DMS53 treated with DMSO at 0.1 percent for 48 hours (cell line): ENCODE results near the gene KPNA3.
"Not testable (repeated sequence)": the region's sequence is repeated elsewhere in the genome, so short reads cannot be mapped to it uniquely, and the experiment has no call there.

ENCODE experiments used
- DNase-seq: peaks from one replicate; lab custom pipeline; 2025; ENCODE audit not compliant: unreplicated experiment; lab: John Stamatoyannopoulos, UW

The KPNA3 gene

DNA sequence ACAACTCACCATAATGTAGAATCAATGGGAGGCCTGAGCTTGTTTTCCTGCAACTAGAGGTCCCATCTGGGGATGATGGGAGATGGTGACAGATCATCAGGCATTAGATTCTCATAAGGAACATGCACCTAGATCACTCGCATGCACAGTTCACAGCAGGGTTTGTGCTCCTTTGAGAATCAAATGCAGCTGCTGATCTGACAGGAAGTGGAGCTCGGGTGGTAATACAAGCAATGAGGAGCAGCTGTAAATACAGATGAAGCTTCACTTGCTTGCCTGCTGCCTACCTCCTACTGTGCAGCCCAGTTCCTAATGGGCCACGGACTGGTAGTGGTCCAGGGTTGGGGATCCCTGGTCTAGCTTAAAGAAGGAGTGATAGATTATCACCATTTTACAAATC is 33.0 kb downstream of the KPNA3 start:
- peak; percentile 2 for DNase-seq

GRCh38 chr13:49756263-49756662 is 36.2 kb downstream of the KPNA3 start:
- DNase-seq = no peak

GRCh38 chr13:49754146-49754545 is 38.3 kb downstream of the KPNA3 start:
- DNase-seq = no peak

DNA sequence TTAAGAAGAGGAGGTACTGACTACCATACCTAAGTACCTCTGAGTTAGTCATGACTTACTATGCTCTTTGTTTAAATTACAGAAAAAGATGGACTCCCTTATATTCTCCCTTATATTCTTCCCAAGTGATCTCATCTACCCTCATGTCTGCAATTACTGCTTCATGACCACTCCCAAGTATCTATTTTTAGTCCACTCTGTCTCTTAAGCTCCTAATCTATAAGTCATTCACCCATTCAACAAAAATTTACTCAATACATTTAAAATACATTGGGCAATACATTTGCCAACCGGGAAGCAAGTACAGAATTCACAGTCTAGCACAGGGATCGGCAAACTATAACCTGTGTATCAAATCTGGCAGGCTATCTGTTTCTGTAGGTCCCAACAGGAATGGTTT is 42.6 kb downstream of the KPNA3 start:
- no peak for DNase-seq

GRCh38 chr13:49746111-49746510 is 46.4 kb downstream of the KPNA3 start:
- DNase-seq = no peak

DNA sequence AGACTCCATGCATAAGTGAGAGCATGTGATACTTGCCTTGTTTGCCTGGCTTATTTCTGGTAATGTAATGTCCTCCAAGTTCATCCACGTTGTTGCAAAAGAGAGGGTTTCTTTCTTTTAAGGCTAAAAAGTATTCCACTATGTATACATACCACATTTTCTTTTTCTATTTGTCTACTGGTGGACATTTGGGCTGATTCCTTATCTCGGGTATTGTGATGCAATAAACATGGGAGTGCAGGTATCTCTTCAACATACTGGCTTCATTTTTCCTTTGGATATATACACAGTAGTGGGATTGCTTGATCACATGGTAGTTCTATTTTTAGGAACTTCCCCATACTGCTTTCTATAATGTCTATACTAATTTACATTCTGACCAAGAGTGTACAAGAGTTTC is 51.6 kb downstream of the KPNA3 start:
- no peak for DNase-seq

DNA sequence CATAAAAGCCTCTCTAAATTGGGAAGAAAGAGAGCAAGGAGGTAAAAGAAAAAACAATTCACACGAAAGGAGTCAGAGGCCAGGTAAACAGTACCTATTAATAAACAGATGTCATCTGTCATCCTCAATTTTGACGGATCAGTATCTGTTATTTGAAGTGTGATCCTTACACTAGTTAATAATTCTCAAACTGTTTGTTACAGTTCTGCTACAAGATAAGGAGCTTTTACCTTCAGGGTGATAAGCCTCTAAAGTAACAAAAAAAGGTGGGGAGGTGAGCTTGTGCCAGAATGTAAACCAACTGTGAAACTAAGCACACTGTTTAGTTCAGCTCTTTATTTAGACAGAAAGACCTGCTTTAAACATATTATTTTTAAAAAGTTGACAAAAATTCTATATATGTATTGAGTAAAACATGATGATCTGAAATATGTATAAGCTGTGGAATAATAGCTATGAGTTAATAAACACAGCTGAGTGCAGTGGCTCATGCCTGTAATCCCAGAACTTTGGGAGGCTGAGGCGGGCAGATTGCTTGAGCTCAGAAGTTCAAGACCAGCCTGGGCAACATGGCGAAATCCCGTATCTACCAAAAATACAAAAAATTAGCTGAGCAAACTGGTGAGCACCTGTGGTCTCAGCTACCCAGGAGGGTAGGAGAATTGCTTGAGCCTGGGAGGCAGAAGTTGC is 52.8 kb downstream of the KPNA3 start:
- DNase-seq = peak; percentile 42

DNA sequence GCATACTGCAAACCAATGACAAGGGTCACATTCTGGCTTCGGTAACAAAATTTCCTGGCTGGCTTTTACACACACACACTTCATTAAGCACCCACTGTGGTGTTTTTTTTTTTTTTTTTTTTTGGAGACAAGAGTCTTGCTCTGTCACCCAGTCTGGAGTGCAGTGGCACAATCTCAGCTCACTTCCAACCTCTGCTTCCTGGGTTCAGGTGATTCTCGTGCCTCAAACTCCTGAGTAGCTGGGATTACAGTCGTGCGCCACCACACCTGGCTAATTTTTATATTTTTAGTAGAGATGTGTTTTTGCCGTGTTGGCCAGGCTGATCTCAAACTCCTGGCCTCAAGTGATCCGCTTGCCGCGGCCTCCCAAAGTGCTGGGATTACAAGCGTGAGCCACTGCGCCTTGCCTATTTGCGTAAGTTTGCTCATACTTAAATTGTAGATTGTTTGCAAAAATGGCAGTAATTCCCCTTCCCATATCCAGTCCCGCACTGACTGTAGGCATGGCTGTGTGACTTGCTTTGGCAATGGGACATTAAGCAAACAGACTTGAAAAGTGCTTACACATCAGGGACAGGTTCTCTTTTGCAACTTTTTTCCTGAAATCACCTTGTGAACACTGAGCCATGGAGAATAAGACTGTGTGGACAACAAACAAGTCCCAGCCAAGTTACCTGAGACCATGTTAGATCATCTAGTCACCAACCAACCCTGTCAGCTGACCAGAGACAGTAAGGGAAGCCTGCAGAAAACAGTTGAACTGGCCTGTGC is 59.1 kb downstream of the KPNA3 start:
- DNase-seq = no peak

DNA sequence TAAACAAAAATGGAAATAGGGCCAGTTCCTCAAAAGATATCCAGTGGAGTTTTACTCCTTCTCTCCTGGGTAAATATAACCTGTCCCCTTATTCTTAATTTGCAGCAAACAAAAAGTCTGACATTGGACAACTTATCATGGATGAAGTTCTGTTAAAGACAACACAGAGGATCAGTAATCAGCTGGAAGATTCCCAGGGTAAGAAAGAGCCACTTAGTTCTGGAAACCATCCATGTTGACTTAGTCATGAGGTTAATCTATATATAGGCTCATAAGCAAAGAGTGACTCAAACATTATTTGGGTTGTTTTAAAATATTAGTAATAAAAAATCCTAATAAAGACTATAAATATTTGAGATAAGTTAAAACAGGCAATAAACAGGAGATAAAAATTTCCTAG is 60.7 kb downstream of the KPNA3 start:
- no peak for DNase-seq

GRCh38 chr13:49716615-49717014 is 75.9 kb downstream of the KPNA3 start:
- no peak for DNase-seq

DNA sequence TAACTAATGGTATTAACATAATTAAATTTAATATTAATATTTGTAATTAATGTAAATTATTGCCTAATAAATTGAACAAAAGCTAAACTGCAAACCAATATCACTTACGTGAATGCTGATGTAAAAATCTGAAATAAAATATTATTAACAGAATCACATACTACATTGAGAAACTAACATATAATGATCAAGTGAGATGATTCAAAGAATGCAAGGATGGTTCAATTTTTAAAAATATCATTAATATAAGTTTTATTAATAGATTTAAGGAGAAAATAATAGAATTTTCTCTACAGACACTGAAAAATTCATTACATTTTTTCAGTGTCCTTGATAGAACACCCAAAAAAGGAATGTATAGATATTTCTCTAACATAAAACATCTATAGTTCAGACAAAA is 77.7 kb downstream of the KPNA3 start:
- no peak for DNase-seq

DNA sequence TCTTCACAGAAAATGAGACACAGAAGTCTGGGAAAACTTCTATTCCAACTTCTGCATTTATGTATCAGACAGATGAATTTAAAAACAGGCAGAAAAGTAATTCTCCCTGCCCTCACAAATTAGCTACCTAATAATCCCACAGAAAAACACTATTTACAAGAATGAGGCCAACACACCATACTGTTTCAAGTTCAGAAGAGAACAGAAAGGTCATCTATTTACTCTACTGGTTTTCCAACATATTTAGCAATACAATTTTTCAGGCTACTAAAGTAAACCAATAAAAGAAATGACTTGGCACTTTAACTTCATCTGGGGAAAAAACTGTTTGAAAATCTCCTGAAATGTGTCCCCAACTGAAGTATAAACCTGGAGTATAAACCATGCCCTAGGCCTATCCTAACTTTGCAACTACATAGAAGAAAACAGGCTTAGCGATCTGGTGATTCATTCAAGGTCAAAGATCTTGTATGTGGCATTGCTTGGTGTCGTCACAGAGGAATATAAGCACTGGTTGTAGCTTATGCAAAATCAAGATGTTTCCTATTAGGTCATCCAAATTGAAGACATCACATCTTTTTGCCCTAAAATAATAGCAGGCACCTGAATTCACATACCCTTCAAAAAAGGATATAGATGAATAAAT is 81.1 kb downstream of the KPNA3 start:
- DNase-seq = no peak

GRCh38 chr13:49704264-49704663 is 88.2 kb downstream of the KPNA3 start:
- DNase-seq = not testable (repeated sequence)

DNA sequence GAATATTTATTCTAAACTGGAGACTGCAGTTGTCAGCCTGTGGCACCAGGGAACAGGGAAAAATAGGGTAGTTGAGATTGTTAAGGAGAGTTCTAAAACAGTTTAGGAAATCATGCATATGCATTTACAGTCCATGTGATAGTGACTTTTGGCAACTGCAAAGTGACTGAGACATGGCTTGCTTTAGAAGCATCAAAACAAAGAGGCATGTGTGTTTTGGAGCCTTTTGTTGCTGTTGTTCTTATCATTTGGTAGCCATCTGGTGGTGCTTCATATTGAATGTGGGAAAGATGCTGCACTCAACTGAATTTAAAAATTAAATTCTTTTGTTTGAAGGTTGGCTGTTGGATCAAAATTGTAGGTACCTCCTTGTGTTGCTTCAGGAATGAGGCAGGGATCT is 91.0 kb downstream of the KPNA3 start:
- no peak for DNase-seq

DNA sequence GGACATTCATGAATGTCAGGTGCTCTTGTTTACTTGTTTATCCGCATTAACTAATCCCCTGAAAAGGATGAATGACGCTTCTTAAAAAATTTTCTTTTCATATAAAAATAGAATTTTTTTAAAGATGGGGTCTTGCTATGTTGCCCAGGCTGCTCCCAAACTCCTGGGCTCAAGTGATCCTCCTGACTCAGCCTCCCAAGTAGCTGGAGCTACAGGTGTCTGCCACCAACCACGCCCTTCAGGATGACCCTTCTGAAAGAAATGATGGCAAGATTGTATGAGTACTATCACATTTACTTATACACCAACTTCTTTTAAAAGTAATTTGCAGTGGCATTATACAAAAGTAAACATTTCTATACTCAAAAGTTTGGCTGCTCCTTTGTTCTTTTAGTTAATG is 95.0 kb downstream of the KPNA3 start:
- no peak for DNase-seq

DNA sequence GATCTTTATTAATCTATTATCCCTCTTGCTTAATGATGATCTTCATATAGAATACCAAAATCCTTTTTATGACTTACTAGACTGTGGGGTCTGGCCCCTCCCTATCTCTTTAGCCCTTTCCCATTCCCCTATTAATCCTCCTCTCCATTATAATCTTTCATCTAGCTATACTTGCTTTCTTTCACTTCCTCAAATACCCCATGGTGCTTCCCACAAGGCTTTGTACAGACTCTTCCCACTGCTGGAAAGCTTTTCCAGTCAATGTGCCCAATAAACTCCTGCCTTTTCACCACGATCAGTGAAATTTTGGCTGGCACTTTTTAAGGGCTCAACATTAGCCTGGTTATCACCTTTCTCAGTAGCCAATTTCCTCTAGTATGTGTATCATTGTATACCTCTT is 98.0 kb downstream of the KPNA3 start:
- no peak for DNase-seq

GRCh38 chr13:49693877-49694276 is 98.6 kb downstream of the KPNA3 start:
- no peak for DNase-seq

DNA sequence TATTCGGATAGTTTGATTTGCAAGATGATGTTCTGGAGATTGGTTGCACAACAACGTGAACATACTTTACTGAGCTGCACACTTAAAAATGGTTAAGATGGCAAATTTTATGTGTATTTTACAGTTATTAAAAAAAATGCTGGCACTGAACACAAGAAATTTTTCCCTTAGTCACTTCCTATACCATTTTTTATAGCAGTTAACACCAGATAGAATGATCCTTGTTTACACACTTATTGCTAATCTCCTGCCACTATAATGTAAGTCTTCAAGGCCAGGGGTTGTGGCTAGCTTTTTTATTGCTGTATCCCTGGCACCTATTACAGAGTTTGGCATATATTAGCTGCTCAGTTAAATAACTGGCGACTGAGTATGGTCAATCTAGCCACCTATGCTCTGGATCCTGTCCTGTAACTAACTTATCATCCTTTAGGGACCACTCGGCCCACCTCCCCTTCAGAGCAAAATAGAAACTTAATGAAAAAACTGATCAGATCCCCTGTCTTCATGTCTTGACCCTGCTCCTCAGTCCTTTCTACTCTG is 99.2 kb downstream of the KPNA3 start:
- DNase-seq = no peak

GRCh38 chr13:49690995-49691784 is 101.3 kb downstream of the KPNA3 start, which contains the start of gene EBPL:
Gene EBPL, minus strand, starts transcription at chr13:49691486. Its CDS starts 62 bp downstream, at chr13:49691424.
- DNase-seq = peak; percentile 82

DNA sequence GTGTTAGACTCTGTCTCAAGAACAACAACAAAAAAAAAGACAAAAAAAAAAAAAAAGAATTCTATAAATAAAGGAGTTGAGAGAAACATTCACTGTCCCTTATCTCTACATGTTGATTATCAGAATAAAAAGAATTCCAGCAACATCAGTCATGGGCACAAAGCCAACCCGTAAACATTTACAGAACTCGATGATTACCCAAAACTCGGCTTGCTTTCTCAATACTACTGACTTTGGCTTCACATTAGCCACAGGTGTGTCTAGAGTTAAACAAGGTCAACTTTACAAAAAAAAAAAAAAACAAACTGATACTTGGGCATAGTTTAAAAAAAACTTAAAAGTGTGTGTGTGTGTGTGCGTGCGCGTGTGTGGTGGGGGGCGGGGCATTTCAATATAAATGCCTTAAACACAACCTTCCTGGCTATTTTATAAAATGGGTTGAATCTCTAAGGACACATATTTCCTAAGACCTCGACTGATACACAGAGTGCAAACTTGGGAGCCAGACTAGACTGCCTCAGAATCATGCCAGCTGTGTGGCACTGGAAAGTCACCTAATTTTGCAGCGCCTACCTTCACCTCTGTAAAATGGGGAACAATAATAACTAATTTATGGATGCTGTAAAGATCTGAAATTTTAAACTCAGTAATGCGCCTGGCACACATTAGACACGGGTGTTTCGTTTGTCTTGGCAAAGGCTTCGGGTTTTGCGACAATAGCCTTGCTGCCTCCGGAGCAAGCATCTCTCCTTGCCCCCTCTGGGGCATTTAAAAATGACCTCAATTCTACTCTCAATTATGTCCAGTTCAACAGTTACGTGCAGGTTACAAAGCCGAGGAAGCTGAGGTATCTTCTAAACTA is 102.1 kb downstream of the KPNA3 start:
- DNase-seq = peak; percentile 9
